LNCaP clone FGC (cell line): ENCODE results near the gene MTF2.

Experiments used
- DNase-seq: peaks from one replicate; pipeline ENCODE4 v3.0.0-alpha.2; 2011; ENCODE audit warnings: low read depth
- H3K4me3 ChIP-seq: 2 replicates; pipeline ENCODE4 v1.5.1; 2011; ENCODE audit warnings: mild to moderate bottlenecking, low read depth, low read length, control low read depth
- TF ChIP-seq, protein P1 (sequence below): IDR thresholded peaks from 2 replicates; pipeline ENCODE4 v1.5.1; 2012; ENCODE audit warnings: mild to moderate bottlenecking; ENCODE audit not compliant: control insufficient read depth, insufficient read depth; ENCODE audit errors: extremely low read depth

Gene MTF2

DNA sequence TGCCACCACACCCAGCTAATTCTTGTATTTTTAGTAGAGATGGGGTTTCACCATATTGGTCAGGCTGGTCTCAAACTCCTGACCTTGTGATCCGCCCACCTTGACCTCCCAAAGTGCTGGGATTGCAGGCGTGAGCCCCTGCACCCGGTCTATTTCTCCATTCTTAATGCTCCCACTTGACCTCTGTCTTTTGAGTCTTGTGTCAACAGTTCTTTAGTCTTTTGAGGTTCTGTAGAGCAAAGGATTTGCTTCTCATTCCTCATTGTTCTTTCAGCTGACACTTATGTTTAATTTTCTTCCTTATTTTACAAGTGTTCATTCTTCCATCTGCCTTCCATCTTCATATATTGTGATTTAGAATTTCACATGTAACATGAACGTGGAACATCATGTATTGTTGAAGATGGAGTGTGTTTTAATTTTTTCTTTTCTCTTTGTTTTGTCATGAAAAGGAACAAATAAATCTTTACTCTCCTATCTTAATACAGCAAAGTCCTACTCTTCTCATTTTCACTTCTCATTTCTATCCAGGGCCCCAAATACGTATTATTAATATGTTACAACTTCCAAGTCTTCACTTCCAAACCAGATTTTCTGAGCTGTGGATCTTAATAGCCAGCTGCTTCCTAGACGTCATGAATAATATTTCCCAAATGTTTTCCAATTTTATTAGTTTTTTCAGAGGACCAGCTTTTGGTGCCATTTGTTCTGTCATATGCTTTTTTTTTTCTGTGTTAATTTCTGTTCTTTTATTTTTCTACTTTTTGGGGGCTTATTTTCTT lies 16.9 kb downstream of the MTF2 start:
- TF ChIP-seq, protein P1, sequence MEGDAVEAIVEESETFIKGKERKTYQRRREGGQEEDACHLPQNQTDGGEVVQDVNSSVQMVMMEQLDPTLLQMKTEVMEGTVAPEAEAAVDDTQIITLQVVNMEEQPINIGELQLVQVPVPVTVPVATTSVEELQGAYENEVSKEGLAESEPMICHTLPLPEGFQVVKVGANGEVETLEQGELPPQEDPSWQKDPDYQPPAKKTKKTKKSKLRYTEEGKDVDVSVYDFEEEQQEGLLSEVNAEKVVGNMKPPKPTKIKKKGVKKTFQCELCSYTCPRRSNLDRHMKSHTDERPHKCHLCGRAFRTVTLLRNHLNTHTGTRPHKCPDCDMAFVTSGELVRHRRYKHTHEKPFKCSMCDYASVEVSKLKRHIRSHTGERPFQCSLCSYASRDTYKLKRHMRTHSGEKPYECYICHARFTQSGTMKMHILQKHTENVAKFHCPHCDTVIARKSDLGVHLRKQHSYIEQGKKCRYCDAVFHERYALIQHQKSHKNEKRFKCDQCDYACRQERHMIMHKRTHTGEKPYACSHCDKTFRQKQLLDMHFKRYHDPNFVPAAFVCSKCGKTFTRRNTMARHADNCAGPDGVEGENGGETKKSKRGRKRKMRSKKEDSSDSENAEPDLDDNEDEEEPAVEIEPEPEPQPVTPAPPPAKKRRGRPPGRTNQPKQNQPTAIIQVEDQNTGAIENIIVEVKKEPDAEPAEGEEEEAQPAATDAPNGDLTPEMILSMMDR = no peak
- no peak for DNase-seq
- H3K4me3 ChIP-seq = no peak overlapping the region

DNA sequence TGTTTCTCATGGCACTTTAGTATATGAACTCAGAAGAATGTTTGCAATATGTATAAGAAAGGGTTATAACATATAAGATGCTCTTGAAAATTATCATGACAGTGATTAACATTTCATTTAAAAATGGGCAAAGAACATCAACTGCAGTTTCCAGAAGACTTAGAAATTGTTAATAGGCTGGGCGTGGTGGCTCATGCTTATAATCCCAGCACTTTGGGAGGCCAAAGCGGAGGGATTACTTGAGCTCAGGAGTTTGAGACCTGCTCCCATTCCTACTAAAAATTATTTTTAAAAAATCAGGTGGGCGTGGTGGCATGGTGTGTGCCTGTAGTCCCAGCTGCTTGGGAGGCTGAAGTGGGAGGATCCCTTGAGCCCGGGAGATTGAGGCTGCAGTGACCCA lies 23.1 kb downstream of the MTF2 start:
- no peak for DNase-seq
- TF ChIP-seq, protein P1 = no peak
- no peak overlapping the region for H3K4me3 ChIP-seq

DNA sequence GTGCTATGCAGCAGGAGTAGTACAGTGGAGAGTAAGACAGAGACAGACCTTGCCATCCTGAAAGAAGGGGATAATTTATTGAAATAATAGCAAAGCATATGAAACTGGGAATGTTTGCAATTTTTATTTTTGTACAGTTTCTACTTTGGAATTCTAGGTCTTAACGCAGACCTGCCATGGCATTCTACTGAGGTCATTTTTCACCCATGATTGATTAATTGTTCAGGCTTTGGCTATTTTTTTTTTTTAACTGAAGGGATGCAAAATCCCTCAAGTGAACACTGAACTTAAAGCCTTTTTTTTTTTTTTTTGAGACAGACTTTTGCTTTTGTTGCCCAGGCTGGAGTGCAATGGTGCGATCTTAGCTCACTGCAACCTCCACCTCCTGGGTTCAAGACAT lies 27.1 kb downstream of the MTF2 start:
- H3K4me3 ChIP-seq = no peak overlapping the region
- TF ChIP-seq, protein P1 = no peak
- DNase-seq = no peak

DNA sequence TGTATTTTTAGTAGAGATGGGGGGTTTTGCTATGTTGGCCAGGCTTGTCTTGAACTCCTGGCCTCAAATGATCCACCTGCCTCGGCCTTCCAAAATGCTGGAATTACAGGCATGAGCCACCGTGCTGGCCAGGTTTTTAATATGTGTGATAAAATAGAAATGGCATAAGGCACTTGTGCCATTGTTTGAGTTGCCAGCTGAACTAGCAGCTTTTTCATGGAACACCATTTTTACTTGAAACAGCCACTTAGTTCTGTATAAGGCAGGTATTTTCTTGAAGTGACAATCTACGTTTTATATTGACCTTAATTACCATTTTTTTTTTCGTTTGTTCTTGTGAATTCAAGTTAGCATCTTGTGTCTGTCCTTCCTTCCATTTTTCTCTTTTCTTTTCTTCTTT lies 28.3 kb downstream of the MTF2 start:
- TF ChIP-seq, protein P1 = no peak

DNA sequence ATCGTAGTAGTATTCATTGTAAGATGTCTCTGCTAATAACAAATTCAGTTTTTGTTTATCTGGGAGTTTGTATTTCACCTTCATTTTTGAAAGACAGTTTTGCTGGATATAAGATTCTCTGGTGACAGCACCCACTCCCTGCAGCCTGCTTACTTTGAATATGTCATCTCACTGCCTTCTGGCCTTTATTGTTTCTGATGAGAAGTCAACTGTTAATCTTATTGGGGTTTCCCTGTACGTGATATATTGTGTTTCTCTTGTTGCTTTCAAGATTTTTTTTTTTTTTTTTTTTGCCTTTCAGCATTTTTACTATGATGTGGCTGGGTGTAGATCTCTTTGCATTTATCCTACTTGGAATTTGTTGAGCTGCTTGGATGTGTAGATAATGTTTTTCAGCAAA lies 29.3 kb downstream of the MTF2 start:
- TF ChIP-seq, protein P1 = no peak
- no peak overlapping the region for H3K4me3 ChIP-seq
- no peak for DNase-seq

More for the DNA sequence above, 28.3 kb downstream of the MTF2 start:
- no peak overlapping the region for H3K4me3 ChIP-seq
- DNase-seq = no peak

DNA sequence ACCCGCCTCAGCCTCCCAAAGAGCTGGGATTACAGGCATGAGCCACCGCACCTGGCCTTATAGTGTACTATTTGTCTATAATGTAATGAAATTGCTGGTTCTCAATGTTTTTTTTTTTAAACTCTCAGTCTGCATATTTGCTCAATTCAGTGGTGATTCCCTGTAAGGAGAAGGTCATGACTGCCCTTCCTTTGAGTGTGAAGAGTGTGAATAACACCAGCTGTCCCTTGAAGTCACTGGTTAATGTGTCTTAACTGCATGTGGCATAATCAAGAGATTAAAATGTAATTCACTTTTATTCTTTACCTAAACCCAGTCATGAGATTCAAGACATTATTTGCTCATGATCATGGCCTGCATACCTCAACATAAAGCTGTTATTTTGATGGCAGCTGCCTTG lies 30.5 kb downstream of the MTF2 start:
- no peak overlapping the region for H3K4me3 ChIP-seq
- DNase-seq = no peak
- TF ChIP-seq, protein P1 = no peak

DNA sequence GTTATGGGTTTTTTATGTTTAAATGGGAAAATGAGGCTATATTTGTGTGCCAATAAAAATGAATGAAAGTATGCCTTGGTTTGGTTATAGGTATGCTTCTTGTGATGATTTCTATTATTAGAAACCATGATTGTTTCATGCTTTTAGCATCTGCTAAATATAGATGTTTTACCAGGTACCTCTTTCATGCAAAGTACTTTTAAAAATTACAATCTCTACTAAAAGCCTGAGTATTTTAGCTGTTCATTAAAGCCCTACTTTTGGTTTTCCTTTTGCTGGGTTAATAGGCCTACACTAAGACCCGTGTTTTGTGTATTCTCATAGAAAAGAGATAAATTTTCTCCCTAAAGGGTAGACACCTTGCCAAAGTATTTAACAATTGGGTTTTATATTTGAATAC lies 32.0 kb downstream of the MTF2 start:
- H3K4me3 ChIP-seq = no peak overlapping the region
- TF ChIP-seq, protein P1 = no peak
- DNase-seq = no peak
